Erythroblast (primary cell): Measurements from ENCODE around the gene ENTPD8.
"Not testable (repeated sequence)": the region's sequence is repeated elsewhere in the genome, so short reads cannot be mapped to it uniquely, and the experiment has no call there.

ENCODE experiments used
- GATA1 ChIP-seq: IDR thresholded peaks from 2 replicates; pipeline ENCODE4 v1.6.1; 2011; ENCODE audit warnings: low read depth, mild to moderate bottlenecking, control low read depth, low read length, moderate library complexity
- POLR2A ChIP-seq: IDR thresholded peaks from 2 replicates; pipeline ENCODE4 v1.6.1; 2011; ENCODE audit warnings: mild to moderate bottlenecking, low read length

DNA sequence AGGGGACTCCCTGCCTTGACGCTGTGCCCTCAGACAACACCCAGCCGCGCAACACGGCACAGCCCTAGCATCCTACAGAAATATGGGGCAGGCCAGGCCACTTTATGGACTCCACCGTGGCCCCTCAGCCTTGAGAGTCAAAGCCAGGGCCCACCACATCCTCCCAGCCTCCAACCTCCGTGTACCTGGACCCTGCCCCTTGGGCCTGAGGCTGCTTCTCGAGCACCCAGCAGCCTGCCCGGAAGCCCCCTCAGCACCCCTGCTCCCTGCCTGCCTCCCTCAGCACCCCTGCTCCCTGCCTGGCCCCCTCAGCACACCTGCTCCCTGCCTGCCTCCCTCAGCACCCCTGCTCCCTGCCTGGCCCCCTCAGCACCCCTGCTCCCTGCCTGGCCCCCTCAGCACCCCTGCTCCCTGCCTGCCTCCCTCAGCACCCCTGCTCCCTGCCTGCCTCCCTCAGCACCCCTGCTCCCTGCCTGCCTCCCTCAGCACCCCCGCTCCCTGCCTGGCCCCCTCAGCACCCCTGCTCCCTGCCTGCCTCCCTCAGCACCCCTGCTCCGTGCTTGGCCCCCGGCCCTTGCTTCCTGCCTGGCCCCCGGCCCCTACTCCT, 54.5 kb downstream of the ENTPD8 start:
- TF ChIP-seq POLR2A, GATA1: not testable (repeated sequence)
